ENCODE data around the gene WBP1L.
A peak's percentile ranks its signal among the peaks of the same experiment; 100 is the strongest.

Gene WBP1L

GRCh38 chr10:102855731-102856436 lies 112.1 kb downstream of the WBP1L start (continued):
- peak; percentile 48; the same call in 1 of the 2 replicates for TF ChIP-seq ZNF660 (tag by site-specific recombination; IDR thresholded peaks at IDR 0.05)
- peak; percentile 19; the same call in 1 of the 2 replicates for TF ChIP-seq ZNF146 (tag by site-specific recombination; IDR thresholded peaks at IDR 0.05)
- TF ChIP-seq GLIS2 (tag by site-specific recombination; IDR thresholded peaks at IDR 0.05), result peak; percentile 40
- peak; percentile 82; the same call in 1 of the 2 replicates for TF ChIP-seq ZNF366 (tag by site-specific recombination; conservative IDR thresholded peaks at IDR 0.05)
- TF ChIP-seq KLF1 (tag by site-specific recombination; IDR thresholded peaks at IDR 0.05), result peak; percentile 67
- 0 out of 2 replicates have a peak, but pooled peaks have one; percentile 20 for TF ChIP-seq KLF9 (tag by site-specific recombination; IDR thresholded peaks at IDR 0.05; ENCODE audit: low read depth)
- peak; percentile 90 for TF ChIP-seq PATZ1 (tag by site-specific recombination; IDR thresholded peaks at IDR 0.05)
- TF ChIP-seq BCL11A (tag by site-specific recombination; IDR thresholded peaks at IDR 0.05; ENCODE audit: low read depth), result peak; percentile 58
- 0 out of 2 replicates have a peak, but pooled peaks have one; percentile 55 for TF ChIP-seq ZNF324 (tag by site-specific recombination; IDR thresholded peaks at IDR 0.05)
- peak; percentile 44; the same call in 1 of the 2 replicates for TF ChIP-seq ZBTB10 (tag by site-specific recombination; IDR thresholded peaks at IDR 0.05)
- TF ChIP-seq SP3 (tag by site-specific recombination; IDR thresholded peaks at IDR 0.05), result peak; percentile 41; the same call in 1 of the 2 replicates
- 0 out of 2 replicates have a peak, but pooled peaks have one; percentile 25 for TF ChIP-seq WT1 (tag by site-specific recombination; IDR thresholded peaks at IDR 0.05)
- TF ChIP-seq PRDM10 (tag by site-specific recombination; IDR thresholded peaks at IDR 0.05), result peak; percentile 70
- peak; percentile 27; the same call in 1 of the 2 replicates for TF ChIP-seq ZNF610 (tag by site-specific recombination; IDR thresholded peaks at IDR 0.05; ENCODE audit: borderline replicate concordance)
- TF ChIP-seq KLF8 (tag by site-specific recombination; IDR thresholded peaks at IDR 0.05), result peak; percentile 66
- TF ChIP-seq YY2 (tag by site-specific recombination; IDR thresholded peaks at IDR 0.05), result peak; percentile 9; the same call in 1 of the 2 replicates
- peak; percentile 84 for TF ChIP-seq PRDM4 (tag by site-specific recombination; IDR thresholded peaks at IDR 0.05)
- TF ChIP-seq INSM2 (tag by site-specific recombination; IDR thresholded peaks at IDR 0.05), result peak; percentile 93
- TF ChIP-seq ZNF843 (tag by site-specific recombination; IDR thresholded peaks at IDR 0.05), result peak; percentile 66; the same call in 1 of the 2 replicates
- peak; percentile 42; the same call in 1 of the 2 replicates for TF ChIP-seq KLF7 (tag by site-specific recombination; IDR thresholded peaks at IDR 0.05; ENCODE audit: borderline replicate concordance)
- TF ChIP-seq ZBTB48 (tag by site-specific recombination; IDR thresholded peaks at IDR 0.05), result peak; percentile 78; the same call in 1 of the 2 replicates
- 0 out of 2 replicates have a peak, but pooled peaks have one; percentile 54 for TF ChIP-seq YY1 (tag by site-specific recombination; IDR thresholded peaks at IDR 0.05)
- peak; percentile 64; the same call in 1 of the 2 replicates for TF ChIP-seq ZNF184 (tag by site-specific recombination; IDR thresholded peaks at IDR 0.05)
- 0 out of 2 replicates have a peak, but pooled peaks have one; percentile 60 for TF ChIP-seq GLI4 (tag by site-specific recombination; IDR thresholded peaks at IDR 0.05)
- peak; percentile 19 for TF ChIP-seq ZBTB26 (tag by site-specific recombination; optimal IDR thresholded peaks at IDR 0.05)
